ENCODE measurements around the gene CHMP5. TPM values are rescaled to one million over a fixed set of nuclear protein-coding genes. Genes with fewer than 3 reads are reported as not detected.

CHMP5 gene
- total and polyA plus RNA-seq, 5 donors, result 46.7 to 56.7 (median 54.1) TPM

GRCh38 chr9:33257276-33257675 lies 7.6 kb upstream of the CHMP5 start:
- H3K27ac ChIP-seq (ENCODE audit: low read length), result no peak overlapping the region

GRCh38 chr9:33260372-33260771 lies 4.5 kb upstream of the CHMP5 start:
- no peak for ATAC-seq
- intact Hi-C loops (cut with DNase I), result loop anchor here in 1 of 4 donors (10.0 kb wide), 1 partner anchor 84 kb away; no protein-coding TSS in a partner anchor
- Histone ChIP-seq H3K4me1 (ENCODE audit: control insufficient read depth, insufficient read depth, low read length) (peaks cover 9% of the 10 kb centered on the region), H3K9me3 (ENCODE audit: control insufficient read depth, low read length) (no peaks in the 10 kb centered on the region), H3K27me3 (ENCODE audit: control insufficient read depth, insufficient read depth) (no peaks in the 10 kb centered on the region), H3K27ac (ENCODE audit: low read length) (no peak overlapping the region), H3K4me3 (ENCODE audit: low read length) (no peak overlapping the region)
- WGBS, result 73% methylated on average over 1 of the region's 1 CpG
- DNase-seq, result no peak

More at GRCh38 chr9:33257276-33257675, 7.6 kb upstream of the CHMP5 start:
- Histone ChIP-seq H3K4me1 (ENCODE audit: control insufficient read depth, insufficient read depth, low read length) (no peaks in the 10 kb centered on the region), H3K27me3 (ENCODE audit: control insufficient read depth, insufficient read depth) (no peaks in the 10 kb centered on the region), H3K9me3 (ENCODE audit: control insufficient read depth, low read length) (no peaks in the 10 kb centered on the region), H3K4me3 (ENCODE audit: low read length) (no peak overlapping the region)
- peak in 1 of 2 donors; percentile 19 for ATAC-seq
- intact Hi-C loops (cut with DNase I), result no loop called here
- 77% methylated on average over 4 of the region's 4 CpGs for WGBS
- DNase-seq, result no peak

- H3K27ac ChIP-seq (ENCODE audit: low read length), result peak overlapping the region; percentile 33
- intact Hi-C loops (cut with DNase I), result loop anchor here in 1 of 4 donors (10.0 kb wide), 1 partner anchor 81 kb away; no protein-coding TSS in a partner anchor
- ATAC-seq, result peak; percentile 0 to 6
- 7% methylated on average over 25 of the region's 25 CpGs for WGBS
- peaks cover 12% of the 10 kb centered on the region for H3K4me1 ChIP-seq (ENCODE audit: control insufficient read depth, insufficient read depth, low read length)
- H3K4me3 ChIP-seq (ENCODE audit: low read length), result peak overlapping the region; percentile 73
- DNase-seq, result no peak
- H3K27me3 ChIP-seq (ENCODE audit: control insufficient read depth, insufficient read depth), result no peaks in the 10 kb centered on the region
- no peaks in the 10 kb centered on the region for H3K9me3 ChIP-seq (ENCODE audit: control insufficient read depth, low read length)
These were observed 1.5 kb upstream of the CHMP5 start for GRCh38 chr9:33263131-33264002.

GRCh38 chr9:33264003-33264472 lies 811 bp upstream of the CHMP5 start:
- H3K27ac ChIP-seq (ENCODE audit: low read length), result peak overlapping the region; percentile 33
- intact Hi-C loops (cut with DNase I), result loop anchor here in 1 of 4 donors (10.0 kb wide), 1 partner anchor 81 kb away; no protein-coding TSS in a partner anchor
- H3K27me3 ChIP-seq (ENCODE audit: control insufficient read depth, insufficient read depth), result no peaks in the 10 kb centered on the region
- peak; percentile 60 to 82 (median 81) for DNase-seq
- no peaks in the 10 kb centered on the region for H3K9me3 ChIP-seq (ENCODE audit: control insufficient read depth, low read length)
- ATAC-seq, result peak; percentile 30
- peak overlapping the region; percentile 73 for H3K4me3 ChIP-seq (ENCODE audit: low read length)
- WGBS, result under 1% methylated on average over 37 of the region's 37 CpGs
- peaks cover 12% of the 10 kb centered on the region for H3K4me1 ChIP-seq (ENCODE audit: control insufficient read depth, insufficient read depth, low read length)

- H3K27ac ChIP-seq (ENCODE audit: low read length), result peak overlapping the region; percentile 68
- H3K27me3 ChIP-seq (ENCODE audit: control insufficient read depth, insufficient read depth), result no peaks in the 10 kb centered on the region
- peak overlapping the region; percentile 82 for H3K4me3 ChIP-seq (ENCODE audit: low read length)
- peaks cover 12% of the 10 kb centered on the region for H3K4me1 ChIP-seq (ENCODE audit: control insufficient read depth, insufficient read depth, low read length)
- H3K9me3 ChIP-seq (ENCODE audit: control insufficient read depth, low read length), result no peaks in the 10 kb centered on the region
- WGBS, result 21% methylated on average over 13 of the region's 13 CpGs
- ATAC-seq (peak; percentile 0 to 11), DNase-seq (no peak)
- intact Hi-C loops (cut with DNase I), result loop anchor here in 1 of 4 donors (10.0 kb wide), 1 partner anchor 79 kb away; no protein-coding TSS in a partner anchor
These were observed 489 bp downstream of the CHMP5 start for GRCh38 chr9:33265211-33265865.

- no peak overlapping the region for H3K27ac ChIP-seq (ENCODE audit: low read length)
- no peaks in the 10 kb centered on the region for H3K9me3 ChIP-seq (ENCODE audit: control insufficient read depth, low read length)
- H3K4me3 ChIP-seq (ENCODE audit: low read length), result no peak overlapping the region
- DNase-seq (no peak), ATAC-seq (no peak)
- no peaks in the 10 kb centered on the region for H3K27me3 ChIP-seq (ENCODE audit: control insufficient read depth, insufficient read depth)
- intact Hi-C loops (cut with DNase I), result loop anchor here in 1 of 4 donors (10.0 kb wide), 1 partner anchor 78 kb away; no protein-coding TSS in a partner anchor
- H3K4me1 ChIP-seq (ENCODE audit: control insufficient read depth, insufficient read depth, low read length), result peaks cover 12% of the 10 kb centered on the region
These were observed 2.4 kb downstream of the CHMP5 start for GRCh38 chr9:33267151-33267767.

- H3K27me3 ChIP-seq (ENCODE audit: control insufficient read depth, insufficient read depth), result no peaks in the 10 kb centered on the region
- intact Hi-C loops (cut with DNase I), result no loop called here
- H3K4me3 ChIP-seq (ENCODE audit: low read length), result no peak overlapping the region
- no peak for DNase-seq
- no peaks in the 10 kb centered on the region for H3K9me3 ChIP-seq (ENCODE audit: control insufficient read depth, low read length)
- H3K4me1 ChIP-seq (ENCODE audit: control insufficient read depth, insufficient read depth, low read length), result peaks cover 5% of the 10 kb centered on the region
- WGBS, result 97% methylated on average over 3 of the region's 3 CpGs
- ATAC-seq, result no peak
- no peak overlapping the region for H3K27ac ChIP-seq (ENCODE audit: low read length)
These were observed 5.3 kb downstream of the CHMP5 start for GRCh38 chr9:33270146-33270545.

GRCh38 chr9:33272061-33272460 lies 7.2 kb downstream of the CHMP5 start:
- H3K4me3 ChIP-seq (ENCODE audit: low read length), result no peak overlapping the region
- H3K27me3 ChIP-seq (ENCODE audit: control insufficient read depth, insufficient read depth), result no peaks in the 10 kb centered on the region
- DNase-seq (no peak), ATAC-seq (peak in 1 of 2 donors; percentile 31)
- WGBS, result 95% methylated on average over 1 of the region's 1 CpG
- intact Hi-C loops (cut with DNase I), result no loop called here
- H3K4me1 ChIP-seq (ENCODE audit: control insufficient read depth, insufficient read depth, low read length), result no peaks in the 10 kb centered on the region
- no peak overlapping the region for H3K27ac ChIP-seq (ENCODE audit: low read length)
- H3K9me3 ChIP-seq (ENCODE audit: control insufficient read depth, low read length), result no peaks in the 10 kb centered on the region

- Histone ChIP-seq H3K27ac (ENCODE audit: low read length) (no peak overlapping the region), H3K27me3 (ENCODE audit: control insufficient read depth, insufficient read depth) (no peaks in the 10 kb centered on the region), H3K4me1 (ENCODE audit: control insufficient read depth, insufficient read depth, low read length) (no peaks in the 10 kb centered on the region), H3K9me3 (ENCODE audit: control insufficient read depth, low read length) (no peaks in the 10 kb centered on the region), H3K4me3 (ENCODE audit: low read length) (no peak overlapping the region)
- DNase-seq (no peak), ATAC-seq (no peak)
- intact Hi-C loops (cut with DNase I), result no loop called here
- 75% methylated on average over 3 of the region's 3 CpGs for WGBS
These were observed 8.6 kb downstream of the CHMP5 start for GRCh38 chr9:33273266-33273971.

GRCh38 chr9:33273972-33274328 lies 9.1 kb downstream of the CHMP5 start:
- no peak overlapping the region for H3K27ac ChIP-seq (ENCODE audit: low read length)
- WGBS, result 95% methylated on average over 2 of the region's 2 CpGs
- intact Hi-C loops (cut with DNase I), result no loop called here

More at GRCh38 chr9:33273972-33274328, 9.1 kb downstream of the CHMP5 start:
- Histone ChIP-seq H3K27me3 (ENCODE audit: control insufficient read depth, insufficient read depth) (no peaks in the 10 kb centered on the region), H3K4me3 (ENCODE audit: low read length) (no peak overlapping the region), H3K4me1 (ENCODE audit: control insufficient read depth, insufficient read depth, low read length) (no peaks in the 10 kb centered on the region), H3K9me3 (ENCODE audit: control insufficient read depth, low read length) (no peaks in the 10 kb centered on the region)
- ATAC-seq (no peak), DNase-seq (no peak)

Data from right cardiac atrium (tissue), 5 donors.